T-helper 17 cell (primary cell): Measurements from ENCODE around the gene KIF5C. TPM values are rescaled to one million over a fixed set of nuclear protein-coding genes. Genes with fewer than 3 reads are reported as not detected.

Source experiments
- ATAC-seq: fragments of 150-1000 bp; cut with Tn5 transposase; 2 replicates; pipeline ENCODE4 v1.10.0; 2021; ENCODE audit warnings: mild to moderate bottlenecking, moderate library complexity
- DNase-seq, 3 donors: peaks; one replicate each; pipeline versions ENCODE4 v3.0.0 to v3.0.0-alpha.2; 2020 to 2021
- H3K9me3 ChIP-seq: one replicate; pipeline ENCODE4 v1.7.0; 2013; ENCODE audit warnings: low read length, mild to moderate bottlenecking; ENCODE audit not compliant: control insufficient read depth, poor library complexity, severe bottlenecking
- H3K27ac Mint-ChIP-seq: one replicate; pipeline ENCODE4 v1.8.0; 2022; ENCODE audit warnings: mild to moderate bottlenecking, moderate library complexity, mixed read lengths
- H3K27me3 Mint-ChIP-seq: one replicate; pipeline ENCODE4 v1.8.0; 2022; ENCODE audit warnings: mixed read lengths
- H3K36me3 Mint-ChIP-seq: one replicate; pipeline ENCODE4 v1.8.0; 2022; ENCODE audit warnings: low read depth, mixed read lengths
- H3K4me1 Mint-ChIP-seq: one replicate; pipeline ENCODE4 v1.8.0; 2022; ENCODE audit warnings: mild to moderate bottlenecking, mixed read lengths
- H3K4me3 Mint-ChIP-seq: one replicate; pipeline ENCODE4 v1.8.0; 2022; ENCODE audit warnings: mild to moderate bottlenecking, moderate library complexity, mixed read lengths
- total RNA-seq, 4 donors: library from RNA in 2 of 4; stranded (reverse) in 2 of 4; gene quantifications; one replicate each; pipeline ENCODE4 v1.2.3 and lab custom pipeline; 2022 to 2026

KIF5C gene
- total RNA-seq, 2 donors from 2014 or later = 32.0 to 41.6 TPM

- peaks cover 7% of the 10 kb centered on the region for H3K4me1 Mint-ChIP-seq
- DNase-seq (no peak), ATAC-seq (no peak)
- no peak overlapping the region for H3K27ac Mint-ChIP-seq
- no peaks in the 10 kb centered on the region for H3K27me3 Mint-ChIP-seq
- no peaks in the 10 kb centered on the region for H3K36me3 Mint-ChIP-seq
- no peak overlapping the region for H3K4me3 Mint-ChIP-seq
- H3K9me3 ChIP-seq = no peaks in the 10 kb centered on the region
Observed at GRCh38 chr2:148899638-148900318, 24.8 kb downstream of the KIF5C start.

- ATAC-seq = no peak
- no peaks in the 10 kb centered on the region for H3K27me3 Mint-ChIP-seq
- no peak overlapping the region for H3K27ac Mint-ChIP-seq
- no peak overlapping the region for H3K4me3 Mint-ChIP-seq
- DNase-seq = no peak
- peaks cover under 1% of the 10 kb centered on the region for H3K36me3 Mint-ChIP-seq
- H3K9me3 ChIP-seq = no peaks in the 10 kb centered on the region
- peaks cover 7% of the 10 kb centered on the region for H3K4me1 Mint-ChIP-seq
Observed at GRCh38 chr2:148900350-148900837, 25.4 kb downstream of the KIF5C start.

- DNase-seq (no peak), ATAC-seq (no peak)
- Mint-ChIP-seq H3K27me3 (no peaks in the 10 kb centered on the region), H3K4me3 (no peak overlapping the region), H3K4me1 (peaks cover 7% of the 10 kb centered on the region), H3K27ac (no peak overlapping the region), H3K36me3 (peaks cover 2% of the 10 kb centered on the region)
- no peaks in the 10 kb centered on the region for H3K9me3 ChIP-seq
Observed at GRCh38 chr2:148901142-148901541, 26.1 kb downstream of the KIF5C start.

GRCh38 chr2:148902798-148903197 lies 27.8 kb downstream of the KIF5C start:
- H3K9me3 ChIP-seq = no peaks in the 10 kb centered on the region
- DNase-seq (no peak), ATAC-seq (no peak)
- H3K4me3 Mint-ChIP-seq = no peak overlapping the region
- no peak overlapping the region for H3K27ac Mint-ChIP-seq
- no peaks in the 10 kb centered on the region for H3K27me3 Mint-ChIP-seq
- peaks cover 8% of the 10 kb centered on the region for H3K4me1 Mint-ChIP-seq
- H3K36me3 Mint-ChIP-seq = peaks cover 2% of the 10 kb centered on the region

- H3K9me3 ChIP-seq = no peaks in the 10 kb centered on the region
- H3K4me3 Mint-ChIP-seq = no peak overlapping the region
- no peaks in the 10 kb centered on the region for H3K27me3 Mint-ChIP-seq
- no peak for DNase-seq
- no peak for ATAC-seq
- H3K36me3 Mint-ChIP-seq = peaks cover 2% of the 10 kb centered on the region
- H3K27ac Mint-ChIP-seq = no peak overlapping the region
- H3K4me1 Mint-ChIP-seq = peaks cover 8% of the 10 kb centered on the region
Observed at GRCh38 chr2:148903294-148903693, 28.3 kb downstream of the KIF5C start.

GRCh38 chr2:148903979-148904378 lies 29.0 kb downstream of the KIF5C start:
- peaks cover 12% of the 10 kb centered on the region for H3K4me1 Mint-ChIP-seq
- H3K9me3 ChIP-seq = no peaks in the 10 kb centered on the region
- DNase-seq (no peak), ATAC-seq (no peak)
- H3K27me3 Mint-ChIP-seq = no peaks in the 10 kb centered on the region
- no peak overlapping the region for H3K4me3 Mint-ChIP-seq
- H3K27ac Mint-ChIP-seq = no peak overlapping the region
- H3K36me3 Mint-ChIP-seq = peaks cover 2% of the 10 kb centered on the region

- DNase-seq (no peak), ATAC-seq (no peak)
- Mint-ChIP-seq H3K27ac (no peak overlapping the region), H3K4me3 (no peak overlapping the region), H3K27me3 (no peaks in the 10 kb centered on the region), H3K36me3 (peaks cover 4% of the 10 kb centered on the region), H3K4me1 (peaks cover 21% of the 10 kb centered on the region)
- H3K9me3 ChIP-seq = no peaks in the 10 kb centered on the region
Observed at GRCh38 chr2:148906124-148906523, 31.1 kb downstream of the KIF5C start.

GRCh38 chr2:148907085-148907785 lies 32.2 kb downstream of the KIF5C start:
- no peaks in the 10 kb centered on the region for H3K27me3 Mint-ChIP-seq
- ATAC-seq (no peak), DNase-seq (no peak)
- H3K4me3 Mint-ChIP-seq = no peak overlapping the region
- H3K27ac Mint-ChIP-seq = no peak overlapping the region
- H3K4me1 Mint-ChIP-seq = peaks cover 23% of the 10 kb centered on the region
- H3K36me3 Mint-ChIP-seq = peaks cover 4% of the 10 kb centered on the region
- H3K9me3 ChIP-seq = no peaks in the 10 kb centered on the region

GRCh38 chr2:148909114-148909513 lies 34.1 kb downstream of the KIF5C start:
- DNase-seq = no peak
- Mint-ChIP-seq H3K36me3 (peaks cover 4% of the 10 kb centered on the region), H3K27me3 (no peaks in the 10 kb centered on the region), H3K27ac (peak overlapping the region; percentile 29), H3K4me3 (no peak overlapping the region), H3K4me1 (peaks cover 27% of the 10 kb centered on the region)
- H3K9me3 ChIP-seq = no peaks in the 10 kb centered on the region
- ATAC-seq = no peak

- Mint-ChIP-seq H3K36me3 (peaks cover 2% of the 10 kb centered on the region), H3K27me3 (no peaks in the 10 kb centered on the region), H3K4me3 (no peak overlapping the region), H3K27ac (no peak overlapping the region), H3K4me1 (peaks cover 26% of the 10 kb centered on the region)
- ATAC-seq (no peak), DNase-seq (no peak)
- H3K9me3 ChIP-seq = no peaks in the 10 kb centered on the region
Observed at GRCh38 chr2:148913061-148913460, 38.0 kb downstream of the KIF5C start.

GRCh38 chr2:148913492-148913891 lies 38.5 kb downstream of the KIF5C start:
- no peaks in the 10 kb centered on the region for H3K9me3 ChIP-seq
- Mint-ChIP-seq H3K36me3 (peaks cover 2% of the 10 kb centered on the region), H3K4me3 (no peak overlapping the region), H3K4me1 (peaks cover 24% of the 10 kb centered on the region), H3K27ac (no peak overlapping the region), H3K27me3 (no peaks in the 10 kb centered on the region)
- DNase-seq (no peak), ATAC-seq (no peak)

GRCh38 chr2:148914463-148914862 lies 39.4 kb downstream of the KIF5C start:
- ATAC-seq = no peak
- H3K27me3 Mint-ChIP-seq = no peaks in the 10 kb centered on the region
- H3K9me3 ChIP-seq = no peaks in the 10 kb centered on the region
- DNase-seq = no peak
- H3K4me3 Mint-ChIP-seq = no peak overlapping the region
- H3K36me3 Mint-ChIP-seq = peaks cover 2% of the 10 kb centered on the region
- H3K4me1 Mint-ChIP-seq = peaks cover 19% of the 10 kb centered on the region
- peak overlapping the region; percentile 21 for H3K27ac Mint-ChIP-seq

GRCh38 chr2:148917431-148917830 lies 42.4 kb downstream of the KIF5C start:
- H3K27me3 Mint-ChIP-seq = no peaks in the 10 kb centered on the region
- no peaks in the 10 kb centered on the region for H3K36me3 Mint-ChIP-seq
- H3K4me1 Mint-ChIP-seq = peaks cover 10% of the 10 kb centered on the region
- DNase-seq = no peak
- no peaks in the 10 kb centered on the region for H3K9me3 ChIP-seq
- no peak for ATAC-seq
- no peak overlapping the region for H3K27ac Mint-ChIP-seq
- no peak overlapping the region for H3K4me3 Mint-ChIP-seq

- DNase-seq = no peak
- no peak overlapping the region for H3K4me3 Mint-ChIP-seq
- no peaks in the 10 kb centered on the region for H3K9me3 ChIP-seq
- H3K27me3 Mint-ChIP-seq = no peaks in the 10 kb centered on the region
- H3K4me1 Mint-ChIP-seq = peaks cover 11% of the 10 kb centered on the region
- no peak overlapping the region for H3K27ac Mint-ChIP-seq
- no peak for ATAC-seq
- H3K36me3 Mint-ChIP-seq = peaks cover 2% of the 10 kb centered on the region
Observed at GRCh38 chr2:148918554-148918953, 43.5 kb downstream of the KIF5C start.
